Duodenal mucosa (tissue), 2 donors: ENCODE results near the gene MIER2.

Experiments
- H3K27ac ChIP-seq: one replicate; pipeline ENCODE4 v1.7.0; 2013; ENCODE audit warnings: low read depth, low read length
- H3K27me3 ChIP-seq, 2 donors: one replicate each; pipeline ENCODE4 v1.7.0; 2013; ENCODE audit warnings: low read length in 2 of 2, control low read depth in 1 of 2; ENCODE audit not compliant: insufficient read depth in 2 of 2, control insufficient read depth in 1 of 2
- H3K36me3 ChIP-seq, 2 donors: one replicate each; pipeline ENCODE4 v1.7.0; 2013; ENCODE audit warnings: low read length in 2 of 2, control low read depth in 1 of 2; ENCODE audit not compliant: insufficient read depth in 2 of 2, control insufficient read depth in 1 of 2
- H3K4me1 ChIP-seq, 2 donors: one replicate each; pipeline ENCODE4 v1.7.0; 2013; ENCODE audit warnings: low read length in 2 of 2, control low read depth in 1 of 2; ENCODE audit not compliant: insufficient read depth in 2 of 2, control insufficient read depth in 1 of 2
- H3K4me3 ChIP-seq, 2 donors: one replicate each; pipeline ENCODE4 v1.7.0; 2013; ENCODE audit warnings: low read length in 2 of 2, low read depth in 1 of 2
- H3K9ac ChIP-seq, 2 donors: one replicate each; pipeline ENCODE4 v1.7.0; 2013; ENCODE audit warnings: low read length in 2 of 2, low read depth in 1 of 2
- H3K9me3 ChIP-seq, 2 donors: one replicate each; pipeline ENCODE4 v1.7.0; 2013; ENCODE audit warnings: low read length in 2 of 2, control low read depth in 1 of 2; ENCODE audit not compliant: control insufficient read depth in 1 of 2

MIER2 gene

DNA sequence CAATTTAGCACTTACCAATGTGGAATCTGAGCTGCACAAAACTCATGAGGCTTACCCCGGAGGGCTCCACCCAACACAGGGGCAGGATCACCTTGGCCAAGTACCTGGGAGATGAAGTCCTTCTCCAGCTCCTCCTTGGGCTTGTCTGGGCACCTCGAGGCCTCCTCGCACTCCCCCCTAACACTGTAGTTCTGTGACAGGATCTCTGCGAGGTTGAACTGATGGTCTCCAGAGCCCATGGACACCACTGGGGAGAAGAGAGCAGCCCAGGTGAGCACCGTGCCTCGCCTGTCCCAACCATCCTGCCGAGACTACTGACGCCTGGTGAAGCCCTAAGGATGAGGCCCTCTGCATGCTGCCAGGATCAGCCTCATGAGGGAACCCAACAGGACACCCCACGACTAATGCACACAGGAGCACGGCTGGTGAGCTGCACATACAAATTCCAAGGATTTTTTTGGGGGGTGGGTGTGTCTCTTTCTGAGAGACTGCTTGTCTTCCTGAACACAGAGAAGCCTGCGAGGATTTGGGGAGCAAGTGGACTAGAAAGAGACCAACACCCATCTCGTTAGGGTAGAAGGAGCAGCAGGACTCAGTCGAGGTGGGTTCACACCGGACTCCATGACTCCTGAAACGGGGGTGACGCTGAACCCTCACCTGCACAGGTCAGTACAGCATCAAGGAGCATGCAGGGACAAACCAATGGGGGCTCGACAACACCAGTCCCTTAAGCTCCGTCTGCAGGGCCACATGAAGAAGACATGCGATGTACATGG is 10.1 kb downstream of the MIER2 start:
- no peak overlapping the region for H3K4me3 ChIP-seq
- H3K36me3 ChIP-seq: peaks cover 17 to 32% of the 10 kb centered on the region in 2 donors
- no peaks in the 10 kb centered on the region for H3K9me3 ChIP-seq
- no peak overlapping the region for H3K27ac ChIP-seq
- H3K27me3 ChIP-seq: no peaks in the 10 kb centered on the region
- no peaks in the 10 kb centered on the region for H3K4me1 ChIP-seq
- no peak overlapping the region for H3K9ac ChIP-seq

DNA sequence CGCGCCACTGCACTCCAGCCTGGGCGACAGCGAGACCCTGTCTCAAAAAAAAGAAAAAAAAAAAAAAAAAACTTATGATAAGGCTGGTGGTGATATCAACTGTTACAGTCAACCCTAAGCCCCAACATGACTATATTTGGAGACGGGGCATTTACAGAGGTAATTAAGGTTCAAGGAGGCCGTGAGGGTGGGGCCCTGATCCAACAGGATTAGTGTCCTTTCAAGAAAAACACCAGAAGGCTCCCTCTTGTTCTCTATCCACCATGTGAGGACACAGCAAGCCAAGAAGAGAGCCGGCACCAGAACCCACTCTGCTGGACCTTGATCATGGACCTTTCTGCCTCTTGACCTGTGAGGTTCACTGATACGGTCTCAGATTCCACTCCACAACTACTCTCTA is 14.1 kb downstream of the MIER2 start:
- H3K36me3 ChIP-seq: peaks cover 45 to 64% of the 10 kb centered on the region in 2 donors
- peaks cover 11 to 13% of the 10 kb centered on the region in 2 donors for H3K9me3 ChIP-seq
- no peaks in the 10 kb centered on the region for H3K4me1 ChIP-seq
- H3K27ac ChIP-seq: no peak overlapping the region
- no peaks in the 10 kb centered on the region for H3K27me3 ChIP-seq
- H3K4me3 ChIP-seq: no peak overlapping the region
- H3K9ac ChIP-seq: no peak overlapping the region

DNA sequence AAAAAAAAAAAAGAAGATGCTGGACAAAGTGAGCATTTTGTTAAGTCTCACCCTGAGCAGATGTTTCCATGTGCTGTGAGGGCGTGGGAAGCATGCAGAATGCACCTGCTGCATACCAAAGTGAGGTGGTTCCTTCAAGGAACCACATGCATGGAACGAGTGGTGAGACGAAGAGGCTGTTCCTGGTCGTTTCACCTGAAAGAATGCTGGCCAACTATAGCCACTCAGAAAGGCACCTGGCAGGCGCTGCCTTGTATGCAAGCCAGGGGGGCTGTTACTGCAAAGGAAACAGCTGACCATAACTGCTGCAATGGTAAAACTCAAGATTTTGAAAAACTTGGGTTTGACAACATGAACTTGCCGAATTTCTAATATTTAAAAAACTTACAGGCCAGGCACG is 14.7 kb downstream of the MIER2 start:
- Histone ChIP-seq H3K27ac (no peak overlapping the region), H3K36me3 (peaks cover 46 to 65% of the 10 kb centered on the region in 2 donors), H3K9ac (no peak overlapping the region), H3K9me3 (peaks cover 11 to 13% of the 10 kb centered on the region in 2 donors), H3K4me3 (no peak overlapping the region), H3K27me3 (no peaks in the 10 kb centered on the region), H3K4me1 (no peaks in the 10 kb centered on the region)

DNA sequence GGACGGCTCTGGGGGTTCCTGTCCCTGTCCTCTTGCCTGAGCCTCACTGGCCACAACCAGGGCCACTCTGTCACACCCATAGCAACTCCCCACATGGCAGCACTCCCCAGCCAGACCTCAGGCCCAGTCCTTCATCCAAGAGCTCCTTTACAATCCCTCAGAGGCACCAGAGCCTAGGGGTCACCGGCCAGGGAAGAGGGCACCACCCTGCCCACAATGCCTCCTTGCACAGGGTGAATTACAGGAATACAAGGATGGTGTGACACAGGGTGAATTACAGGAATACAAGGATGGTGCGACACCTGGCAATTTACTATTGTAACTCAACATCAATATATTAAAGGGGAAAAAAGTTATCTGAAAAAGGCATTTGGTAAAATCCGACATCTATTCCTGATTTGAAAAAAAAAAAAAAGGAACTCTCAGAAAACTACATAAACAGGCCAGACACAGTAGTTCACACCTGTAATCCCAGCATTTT is 16.5 kb downstream of the MIER2 start:
- Histone ChIP-seq H3K36me3 (peaks cover 42 to 76% of the 10 kb centered on the region in 2 donors), H3K27ac (no peak overlapping the region), H3K4me1 (no peaks in the 10 kb centered on the region), H3K9ac (no peak overlapping the region), H3K9me3 (peaks cover 11 to 13% of the 10 kb centered on the region in 2 donors), H3K27me3 (no peaks in the 10 kb centered on the region), H3K4me3 (no peak overlapping the region)

DNA sequence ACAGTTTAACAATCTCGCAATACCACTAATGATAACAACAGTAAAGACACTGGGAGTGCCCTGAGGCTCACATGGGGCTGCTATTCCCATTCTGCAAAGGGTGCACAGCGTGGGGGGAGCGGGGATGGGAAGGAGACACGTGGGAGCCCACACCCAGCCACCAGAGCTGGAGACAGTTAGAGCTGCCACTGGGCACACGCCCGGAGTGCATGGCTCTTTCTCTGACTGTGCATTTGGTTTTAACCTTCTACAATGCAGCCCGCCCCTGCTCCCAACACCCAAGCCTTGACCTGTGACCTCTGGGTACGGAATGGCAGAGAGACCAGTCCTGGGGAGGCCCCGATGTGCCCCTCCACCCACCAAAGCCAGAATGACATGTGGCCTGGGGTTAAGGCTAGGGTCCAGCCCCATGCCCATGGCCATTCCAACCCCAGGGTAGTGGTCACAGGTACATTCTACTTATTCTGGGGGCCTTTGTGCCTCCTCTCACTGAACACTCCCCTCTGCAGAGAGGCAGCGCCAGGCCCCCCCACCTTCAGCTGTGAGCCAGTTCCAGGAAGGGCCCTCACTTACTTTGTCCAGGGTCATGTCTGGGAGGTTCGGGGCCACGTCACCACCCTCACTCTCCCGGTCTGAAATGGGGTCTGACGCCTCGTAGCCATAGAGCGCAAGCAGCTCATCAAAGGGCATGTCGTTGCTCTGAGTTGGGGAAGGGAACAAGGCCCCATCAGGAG is 17.1 kb downstream of the MIER2 start:
- Histone ChIP-seq H3K9me3 (peaks cover 11 to 13% of the 10 kb centered on the region in 2 donors), H3K27me3 (no peaks in the 10 kb centered on the region), H3K4me1 (no peaks in the 10 kb centered on the region), H3K27ac (no peak overlapping the region), H3K9ac (no peak overlapping the region), H3K4me3 (no peak overlapping the region), H3K36me3 (peaks cover 42 to 83% of the 10 kb centered on the region in 2 donors)

DNA sequence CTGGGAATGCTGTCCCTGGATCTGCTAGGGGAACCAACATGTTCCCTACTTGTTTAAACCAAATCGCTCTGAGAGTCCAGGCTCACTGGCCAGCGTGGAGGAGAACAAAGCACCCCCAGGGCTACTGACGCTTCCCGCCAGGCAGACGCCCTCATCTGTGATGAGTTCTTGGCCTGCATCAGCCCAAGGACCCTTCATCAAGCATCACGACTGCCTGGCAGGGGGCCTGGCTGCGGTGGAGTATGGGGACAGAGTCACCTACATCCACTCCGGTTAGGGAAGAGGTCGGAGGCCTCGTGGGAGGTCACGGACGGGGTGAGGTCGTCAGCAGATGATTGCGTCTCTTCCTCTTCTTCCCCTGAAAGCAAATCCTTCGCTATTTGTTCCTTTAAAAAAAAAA is 17.7 kb downstream of the MIER2 start:
- no peaks in the 10 kb centered on the region for H3K27me3 ChIP-seq
- H3K27ac ChIP-seq: no peak overlapping the region
- H3K36me3 ChIP-seq: peaks cover 42 to 86% of the 10 kb centered on the region in 2 donors

DNA sequence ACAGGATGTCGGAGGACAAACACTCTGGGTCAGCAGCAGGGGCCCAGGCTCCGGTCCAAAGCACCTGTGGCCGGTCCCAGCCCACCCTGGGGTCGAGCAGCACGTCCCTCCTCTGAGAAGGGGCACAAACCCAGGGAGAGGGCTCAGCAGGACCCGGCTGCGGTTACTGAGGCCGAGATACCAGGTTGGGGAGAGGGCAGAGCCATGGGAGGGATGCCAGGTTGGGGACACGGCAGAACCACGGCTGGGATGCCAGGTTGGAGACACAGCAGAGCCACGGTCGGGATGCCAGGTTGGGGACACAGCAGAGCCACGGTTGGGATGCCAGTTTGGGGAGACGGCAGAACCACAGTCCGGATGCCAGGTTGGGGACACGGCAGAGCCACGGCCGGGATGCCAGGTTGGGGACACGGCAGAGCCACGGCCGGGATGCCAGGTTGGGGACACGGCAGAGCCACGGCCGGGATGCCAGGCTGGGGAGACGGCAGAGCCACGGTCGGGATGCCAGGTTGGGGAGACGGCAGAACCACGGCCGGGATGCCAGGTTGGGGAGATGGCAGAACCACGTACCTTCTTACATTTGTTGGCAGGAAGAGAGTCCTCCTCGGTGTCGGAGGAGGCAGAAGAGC is 18.5 kb downstream of the MIER2 start:
- Histone ChIP-seq H3K4me3 (no peak overlapping the region), H3K9me3 (peaks cover 11 to 13% of the 10 kb centered on the region in 2 donors), H3K4me1 (no peaks in the 10 kb centered on the region), H3K9ac (no peak overlapping the region), H3K27me3 (no peaks in the 10 kb centered on the region), H3K36me3 (peaks cover 44 to 88% of the 10 kb centered on the region in 2 donors), H3K27ac (no peak overlapping the region)

More for the DNA sequence above, 17.7 kb downstream of the MIER2 start:
- no peak overlapping the region for H3K4me3 ChIP-seq
- H3K4me1 ChIP-seq: no peaks in the 10 kb centered on the region
- no peak overlapping the region for H3K9ac ChIP-seq
- peaks cover 11 to 13% of the 10 kb centered on the region in 2 donors for H3K9me3 ChIP-seq

DNA sequence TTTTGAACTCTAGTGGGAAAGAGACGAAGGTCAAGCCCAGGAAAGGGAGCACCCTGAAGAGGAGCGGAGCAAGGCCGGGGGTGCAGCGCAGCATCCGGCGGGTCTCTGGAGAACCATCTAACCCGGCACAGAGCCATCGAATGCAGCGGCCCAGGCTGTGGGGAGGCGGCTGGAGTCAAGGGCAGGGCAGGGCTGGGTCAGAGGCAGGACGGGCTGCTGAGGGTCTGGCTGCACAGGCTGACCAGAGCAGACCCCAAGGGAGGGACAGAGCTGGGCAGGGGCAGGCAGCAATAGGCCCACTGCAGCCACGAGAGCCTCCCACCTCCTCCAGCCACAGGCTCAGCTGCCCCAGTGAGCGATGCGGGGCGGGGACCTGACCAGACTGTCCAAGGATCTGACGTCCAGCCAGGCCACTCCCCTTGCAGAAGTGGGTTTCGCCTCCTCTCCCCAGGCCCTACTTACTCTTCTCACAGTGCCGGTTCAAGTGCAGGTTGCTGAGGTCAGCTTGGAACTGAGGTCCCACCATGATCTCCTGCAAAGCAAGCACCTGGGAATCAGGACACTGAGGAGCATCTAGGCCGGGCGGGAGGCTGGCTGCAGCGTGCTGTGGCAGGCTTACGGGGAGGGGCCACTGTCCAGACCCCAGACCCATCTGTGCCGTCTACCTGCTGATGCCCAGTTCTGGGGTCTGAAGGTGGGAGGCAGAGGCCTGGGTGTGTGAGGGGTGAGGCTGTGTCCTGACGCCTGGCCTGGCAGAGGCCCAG is 19.2 kb downstream of the MIER2 start:
- H3K4me1 ChIP-seq: no peaks in the 10 kb centered on the region
- H3K27me3 ChIP-seq: no peaks in the 10 kb centered on the region
- peaks cover 45 to 89% of the 10 kb centered on the region in 2 donors for H3K36me3 ChIP-seq
- H3K27ac ChIP-seq: no peak overlapping the region
- no peak overlapping the region for H3K4me3 ChIP-seq
- H3K9ac ChIP-seq: no peak overlapping the region
- H3K9me3 ChIP-seq: peaks cover 11 to 13% of the 10 kb centered on the region in 2 donors

DNA sequence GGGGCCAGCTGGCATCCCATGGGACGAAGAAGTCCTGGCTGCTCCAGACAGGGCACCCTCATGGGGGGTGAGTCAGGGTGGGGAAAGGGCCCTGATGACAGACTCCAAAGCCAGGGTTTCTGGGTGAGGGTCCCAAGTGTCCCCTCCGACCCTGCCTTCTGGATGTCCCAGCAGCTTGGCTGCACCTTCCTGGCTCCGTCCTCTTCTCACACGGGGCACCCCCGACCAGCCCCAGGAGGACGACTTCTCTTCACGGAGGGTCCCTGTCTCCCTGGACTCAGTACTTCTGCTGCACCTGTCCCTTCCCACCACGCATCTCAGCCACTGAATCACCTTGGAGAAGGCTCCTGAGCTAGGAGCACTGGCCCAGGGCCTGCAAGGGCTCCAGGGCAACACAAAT is 19.9 kb downstream of the MIER2 start:
- Histone ChIP-seq H3K4me3 (no peak overlapping the region), H3K36me3 (peaks cover 43 to 86% of the 10 kb centered on the region in 2 donors), H3K27ac (no peak overlapping the region), H3K27me3 (no peaks in the 10 kb centered on the region), H3K9me3 (peaks cover 11 to 13% of the 10 kb centered on the region in 2 donors), H3K4me1 (no peaks in the 10 kb centered on the region), H3K9ac (no peak overlapping the region)
